OCI-LY3 (cell line): ENCODE results near the gene USP53.

ENCODE experiments used
- CTCF ChIP-seq: fragments of 200-600, 300-600 bp; sonication (generic); IDR thresholded peaks from 2 replicates; pipeline ENCODE4 v1.5.1; 2014; ENCODE audit warnings: antibody characterized with exemption, low read length, low read depth
- EZH2phosphoT487 ChIP-seq: fragments of 200-600 bp; shearing (Covaris generic); IDR thresholded peaks from 2 replicates; pipeline ENCODE4 v1.6.1; 2018; ENCODE audit warnings: antibody characterized with exemption, mixed run types, low read depth

- TF ChIP-seq CTCF (no peak), EZH2phosphoT487 (no peak)
Observed at GRCh38 chr4:119228406-119228805, 15.9 kb downstream of the USP53 start.
